H1 (cell line): ENCODE results near the gene TRAPPC2L. TPM values are rescaled to one million over a fixed set of nuclear protein-coding genes. Genes with fewer than 3 reads are reported as not detected.

Experiments used
- CTCF ChIA-PET: fragments of 300-600 bp; sonication (Branson Sonifier 250); formaldehyde crosslinking; loops from one replicate; lab custom pipeline; 2021; ENCODE audit not compliant: partially characterized antibody; lab: Charles Lee
- POLR2A ChIA-PET: fragments of 300-600 bp; sonication (Branson Sonifier 250); formaldehyde crosslinking; loops from one replicate; lab custom pipeline; 2021; ENCODE audit warnings: inconsistent platforms; ENCODE audit not compliant: partially characterized antibody; lab: Charles Lee
- DNase-seq, 2 experiments: peaks; one replicate each; pipeline versions ENCODE4 v3.0.0 to v3.0.0-alpha.2; 2010 to 2022; ENCODE audit warnings: low spot score in 2 of 2, low read depth in 1 of 2, mixed read lengths in 1 of 2
- FAIRE-seq: peaks from 2 replicates; lab custom pipeline; 2011; peaks lifted over from hg19 to GRCh38; lab: Jason Lieb, UNC
- H2AFZ ChIP-seq: 2 replicates; pipeline ENCODE4 v1.8.1; 2012; ENCODE audit warnings: low read length, inconsistent platforms
- H2AK5ac ChIP-seq: 2 replicates; pipeline ENCODE4 v1.6.1; 2013; ENCODE audit warnings: low read depth, low read length
- H2BK120ac ChIP-seq: replicated peaks from 2 replicates; pipeline ENCODE3; 2013; ENCODE audit warnings: low read depth, low read length, inconsistent platforms
- H2BK12ac ChIP-seq: 2 replicates; pipeline ENCODE4 v1.6.1; 2013; ENCODE audit warnings: low read depth, low read length
- H2BK15ac ChIP-seq: 2 replicates; pipeline ENCODE4 v1.6.1; 2013; ENCODE audit warnings: low read length
- H2BK20ac ChIP-seq: 2 replicates; pipeline ENCODE4 v1.6.1; 2013; ENCODE audit warnings: low read length
- H2BK5ac ChIP-seq: 2 replicates; pipeline ENCODE4 v1.6.1; 2013; ENCODE audit warnings: low read depth, low read length
- H3K14ac ChIP-seq: 2 replicates; pipeline ENCODE4 v1.6.1; 2013; ENCODE audit warnings: inconsistent platforms; ENCODE audit not compliant: insufficient read length
- H3K18ac ChIP-seq: 2 replicates; pipeline ENCODE4 v1.6.1; 2013; ENCODE audit warnings: low read length; ENCODE audit errors: extremely low read depth
- H3K23ac ChIP-seq: 2 replicates; pipeline ENCODE4 v1.6.1; 2013; ENCODE audit warnings: inconsistent platforms; ENCODE audit not compliant: insufficient read length
- H3K23me2 ChIP-seq: 2 replicates; pipeline ENCODE4 v1.6.1; 2013; ENCODE audit warnings: low read depth, low read length
- H3K27ac ChIP-seq: 2 replicates; pipeline ENCODE4 v1.6.1; 2011; ENCODE audit warnings: low read depth, low read length, inconsistent platforms
- H3K27me3 ChIP-seq, 4 experiments: replicated peaks in 1 of 4; 1 replicate in 1 of 4; 2 replicates in 3 of 4; pipeline versions ENCODE4 v1.6.1 to v1.8.1; 2011 to 2013; ENCODE audit warnings: low read length in 3 of 4, mild to moderate bottlenecking in 3 of 4, inconsistent platforms in 2 of 4, mixed read lengths in 2 of 4, moderate library complexity in 1 of 4; ENCODE audit not compliant: control insufficient read depth in 3 of 4, insufficient read depth in 3 of 4; ENCODE audit errors: extremely low read depth in 1 of 4
- H3K36me3 ChIP-seq, 4 experiments: 2 replicates each; pipeline versions ENCODE4 v1.6.1 to v1.8.1; 2011 to 2013; ENCODE audit warnings: mild to moderate bottlenecking in 4 of 4, low read length in 3 of 4, moderate library complexity in 2 of 4, control low read depth in 1 of 4, inconsistent platforms in 1 of 4; ENCODE audit not compliant: insufficient read depth in 4 of 4, control insufficient read depth in 2 of 4
- H3K4ac ChIP-seq: replicated peaks from 2 replicates; pipeline ENCODE3; 2013; ENCODE audit warnings: low read length, low read depth, mixed read lengths, inconsistent platforms; ENCODE audit not compliant: insufficient read length
- H3K4me1 ChIP-seq, 4 experiments: replicated peaks in 1 of 4; 1 replicate in 1 of 4; 2 replicates in 3 of 4; pipeline versions ENCODE4 v1.6.1 to v1.8.1; 2011 to 2013; ENCODE audit warnings: low read length in 3 of 4, inconsistent platforms in 2 of 4, mixed read lengths in 1 of 4; ENCODE audit not compliant: insufficient read depth in 4 of 4, control insufficient read depth in 3 of 4
- H3K4me2 ChIP-seq, 2 experiments: 2 replicates each; pipeline versions ENCODE4 v1.6.1 to v1.8.1; 2011 to 2013; ENCODE audit warnings: low read depth in 2 of 2, low read length in 2 of 2, control low read depth in 1 of 2, inconsistent platforms in 1 of 2, mild to moderate bottlenecking in 1 of 2; ENCODE audit not compliant: insufficient read depth in 1 of 2
- H3K4me3 ChIP-seq, 4 experiments: fragments of 200-600, 300-600 bp in 1 of 4; sonication (generic), shearing (Covaris generic), sonication (Bioruptor Twin) in 1 of 4; 2 replicates each; pipeline versions ENCODE4 v1.5.1 to v1.8.1; 2011 to 2016; ENCODE audit warnings: low read length in 4 of 4, low read depth in 3 of 4, control low read depth in 2 of 4, inconsistent platforms in 2 of 4, mild to moderate bottlenecking in 2 of 4, mixed read lengths in 1 of 4, moderate library complexity in 1 of 4; ENCODE audit not compliant: insufficient read depth in 2 of 4; ENCODE audit errors: extremely low read depth in 1 of 4
- H3K56ac ChIP-seq: replicated peaks from 2 replicates; pipeline ENCODE3; 2013; ENCODE audit warnings: low read depth, mild to moderate bottlenecking, mixed read lengths, low read length, inconsistent platforms; ENCODE audit not compliant: insufficient read length
- H3K79me1 ChIP-seq: 2 replicates; pipeline ENCODE4 v1.6.1; 2013; ENCODE audit warnings: low read depth, low read length, control low read depth
- H3K79me2 ChIP-seq, 2 experiments: 2 replicates each; pipeline versions ENCODE4 v1.6.1 to v1.8.1; 2012 to 2013; ENCODE audit warnings: low read length in 2 of 2, mild to moderate bottlenecking in 2 of 2, inconsistent platforms in 1 of 2; ENCODE audit not compliant: insufficient read depth in 2 of 2, control insufficient read depth in 1 of 2
- H3K9ac ChIP-seq, 4 experiments: replicated peaks in 1 of 4; 1 replicate in 1 of 4; 2 replicates in 3 of 4; pipeline versions ENCODE4 v1.6.1 to v1.8.1; 2011 to 2013; ENCODE audit warnings: low read depth in 3 of 4, low read length in 3 of 4, control low read depth in 2 of 4, mild to moderate bottlenecking in 2 of 4, moderate library complexity in 2 of 4, inconsistent platforms in 1 of 4; ENCODE audit errors: extremely low read depth in 1 of 4
- H3K9me3 ChIP-seq, 2 experiments: 2 replicates each; pipeline versions ENCODE4 v1.6.1 to v1.8.1; 2012 to 2013; ENCODE audit warnings: mild to moderate bottlenecking in 2 of 2, moderate library complexity in 2 of 2, control low read depth in 1 of 2, inconsistent platforms in 1 of 2, low read depth in 1 of 2, low read length in 1 of 2, mixed read lengths in 1 of 2; ENCODE audit not compliant: insufficient read depth in 2 of 2
- H4K20me1 ChIP-seq, 2 experiments: replicated peaks in 1 of 2; 2 replicates each; pipeline versions ENCODE3 to v1.8.1; 2011 to 2013; ENCODE audit warnings: inconsistent platforms in 2 of 2, low read length in 2 of 2, mild to moderate bottlenecking in 1 of 2; ENCODE audit not compliant: insufficient read depth in 2 of 2, control insufficient read depth in 1 of 2
- H4K5ac ChIP-seq: 2 replicates; pipeline ENCODE4 v1.6.1; 2013; ENCODE audit warnings: low read length, low read depth, mixed read lengths, inconsistent platforms; ENCODE audit not compliant: insufficient read length
- H4K8ac ChIP-seq: 2 replicates; pipeline ENCODE4 v1.8.0; 2013; ENCODE audit warnings: mild to moderate bottlenecking, moderate library complexity, low read length, inconsistent platforms; ENCODE audit not compliant: insufficient read depth; ENCODE audit errors: extremely low read depth
- H4K91ac ChIP-seq: replicated peaks from 2 replicates; pipeline ENCODE3; 2013; ENCODE audit warnings: low read length, mixed read lengths, inconsistent platforms; ENCODE audit not compliant: insufficient read length
- HDAC2 ChIP-seq, 2 experiments: fragments of 300-600 bp in 1 of 2; sonication (generic) in 1 of 2; IDR thresholded peaks; 2 replicates each; pipeline ENCODE4 v1.6.1; 2011 to 2012; ENCODE audit warnings: low read depth in 2 of 2, low read length in 2 of 2, mild to moderate bottlenecking in 2 of 2, moderate library complexity in 2 of 2, borderline replicate concordance in 1 of 2, inconsistent platforms in 1 of 2
- NRF1 ChIP-seq: IDR thresholded peaks from 2 replicates; pipeline ENCODE4 v1.6.1; 2011; ENCODE audit warnings: mild to moderate bottlenecking, low read depth, low read length, improper control_type of control experiment
- SP4 ChIP-seq: IDR thresholded peaks from 2 replicates; pipeline ENCODE4 v1.6.1; 2012; ENCODE audit warnings: low read length, inconsistent platforms
- WGBS, 2 experiments: shearing (Covaris generic) in 1 of 2; methylation state at CpG; one replicate each; pipeline versions ENCODE4 v1.1.6 to v1.1.7; 2013 to 2015; ENCODE audit warnings: low lambda C conversion rate in 2 of 2, mixed read lengths in 2 of 2, inconsistent platforms in 1 of 2, low coverage in 1 of 2, missing lambda C conversion rate in 1 of 2; ENCODE audit not compliant: insufficient replicate concordance in 2 of 2, insufficient coverage in 1 of 2, insufficient read length in 1 of 2; ENCODE audit errors: extremely low coverage in 1 of 2, missing lambda C conversion rate in 1 of 2; 5-methylcytosine and 5-hydroxymethylcytosine counted together
- polyA plus RNA-seq, 7 experiments: library from polyadenylated mRNA; depleted of rRNA in 3 of 7; stranded (reverse) in 5 of 7; unstranded in 2 of 7; fragments of >200 nt in 5 of 7; fragments of 200-250 nt in 2 of 7; gene quantifications; 1 replicate in 5 of 7; 2 replicates in 1 of 7; 4 replicates in 1 of 7; pipeline versions ENCODE4 v1.2.1 to v1.2.3, GENCODE V29; 2011 to 2013; ENCODE audit warnings: missing spikeins in 2 of 7, mixed read lengths in 2 of 7
- total RNA-seq: library from RNA; stranded (reverse); fragmentation: NEBNext Ultra II Directional; extraction: Animal tissue kit (Norgen Biotek cat#: 25700); gene quantifications from 2 replicates; pipeline ENCODE4 v1.2.1, GENCODE V29; 2021

The TRAPPC2L gene
- total and polyA plus RNA-seq, 2 of the 8 experiments (the other 6 are each of a cell fraction or from before 2014, with no cell fraction given): 98.7 to 133 TPM

- WGBS, 2 experiments: 86% methylated on average over 16 of the region's 20 CpGs; no CpG with 5 or more reads in 1 of the 2 experiments
- Histone ChIP-seq H4K5ac (no peak within 1 kb of the TSS), H3K4me2 (no peak within 1 kb of the TSS), H3K9ac (no peak within 1 kb of the TSS; a peak in 1 of 7 replicates), H3K36me3 (peaks cover 0 to 3% (median under 1%) of the 10 kb centered on the region in 4 experiments; a peak in 1 of 8 replicates), H3K56ac (no peak within 1 kb of the TSS), H3K27ac (no peak within 1 kb of the TSS), H2BK15ac (no peak within 1 kb of the TSS), H2AK5ac (no peak within 1 kb of the TSS), H3K79me1 (no peaks in the 10 kb centered on the region), H4K8ac (peak within 1 kb of the TSS; percentile 68; the same call in 1 of the 2 replicates), H3K18ac (no peak within 1 kb of the TSS), H2BK12ac (no peak within 1 kb of the TSS), H3K79me2 (no peaks in the 10 kb centered on the region), H3K27me3 (no peaks in the 10 kb centered on the region), H4K91ac (no peak within 1 kb of the TSS), H3K9me3 (no peaks in the 10 kb centered on the region), H4K20me1 (no peaks in the 10 kb centered on the region), H3K23me2 (no peaks in the 10 kb centered on the region), H2BK5ac (no peak within 1 kb of the TSS), H3K4me1 (no peaks in the 10 kb centered on the region; a peak in 1 of 7 replicates), H3K4ac (no peak within 1 kb of the TSS), H2BK120ac (no peak within 1 kb of the TSS), H3K23ac (no peak within 1 kb of the TSS), H3K14ac (no peak within 1 kb of the TSS), H2AFZ (no peak within 1 kb of the TSS), H2BK20ac (no peak within 1 kb of the TSS), H3K4me3 (no peak within 1 kb of the TSS)
- no peak for TF ChIP-seq SP4
- TF ChIP-seq NRF1: no peak
- TF ChIP-seq HDAC2 (IDR thresholded peaks at IDR 0.05; ENCODE audit: borderline replicate concordance in 1 of 2, low read depth in 2 of 2, low read length in 2 of 2): no peak
- DNase-seq (no peak), FAIRE-seq (no peak)
- ChIA-PET CTCF (interaction anchor here (0.6 to 4.1 kb wide), 3 partner anchors 8 to 301 kb away, joined by 3 to 18 read pairs (median 3); no protein-coding TSS in a partner anchor), POLR2A (interaction anchor here (1.0 kb wide), 1 partner anchor 60 kb away, joined by 3 read pairs; no protein-coding TSS in a partner anchor)
Observed at GRCh38 chr16:88866151-88866920, 9.4 kb downstream of the TRAPPC2L start, which contains the start of gene PABPN1L. Gene PABPN1L, minus strand, starts transcription at chr16:88866660. Its CDS starts 54 bp downstream, at chr16:88866606.
